Mammary epithelial cell (primary cell): Measurements from ENCODE around the gene KCNG4.

Experiments
- EZH2 ChIP-seq: IDR thresholded peaks from 2 replicates; pipeline ENCODE4 v1.6.1; 2012; ENCODE audit warnings: low read length, inconsistent platforms, borderline replicate concordance
- TF ChIP-seq, protein P1 (sequence below), 2 donors: IDR thresholded peaks in 1 of 2; conservative IDR thresholded peaks in 1 of 2; 2 replicates each; pipeline ENCODE4 v1.5.1; 2011 to 2012; ENCODE audit warnings: inconsistent platforms in 2 of 2, low read length in 2 of 2, mild to moderate bottlenecking in 2 of 2, control low read depth in 1 of 2, low read depth in 1 of 2; ENCODE audit not compliant: insufficient read depth in 1 of 2; ENCODE audit errors: extremely low read depth in 1 of 2

GRCh38 chr16:84195201-84196093, 44.4 kb downstream of the KCNG4 start:
- TF ChIP-seq, protein P1, sequence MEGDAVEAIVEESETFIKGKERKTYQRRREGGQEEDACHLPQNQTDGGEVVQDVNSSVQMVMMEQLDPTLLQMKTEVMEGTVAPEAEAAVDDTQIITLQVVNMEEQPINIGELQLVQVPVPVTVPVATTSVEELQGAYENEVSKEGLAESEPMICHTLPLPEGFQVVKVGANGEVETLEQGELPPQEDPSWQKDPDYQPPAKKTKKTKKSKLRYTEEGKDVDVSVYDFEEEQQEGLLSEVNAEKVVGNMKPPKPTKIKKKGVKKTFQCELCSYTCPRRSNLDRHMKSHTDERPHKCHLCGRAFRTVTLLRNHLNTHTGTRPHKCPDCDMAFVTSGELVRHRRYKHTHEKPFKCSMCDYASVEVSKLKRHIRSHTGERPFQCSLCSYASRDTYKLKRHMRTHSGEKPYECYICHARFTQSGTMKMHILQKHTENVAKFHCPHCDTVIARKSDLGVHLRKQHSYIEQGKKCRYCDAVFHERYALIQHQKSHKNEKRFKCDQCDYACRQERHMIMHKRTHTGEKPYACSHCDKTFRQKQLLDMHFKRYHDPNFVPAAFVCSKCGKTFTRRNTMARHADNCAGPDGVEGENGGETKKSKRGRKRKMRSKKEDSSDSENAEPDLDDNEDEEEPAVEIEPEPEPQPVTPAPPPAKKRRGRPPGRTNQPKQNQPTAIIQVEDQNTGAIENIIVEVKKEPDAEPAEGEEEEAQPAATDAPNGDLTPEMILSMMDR (conservative IDR thresholded peaks at IDR 0.05 in 1 of 2, IDR thresholded peaks at IDR 0.05 in 1 of 2; ENCODE audit: extremely low read depth in 1 of 2, insufficient read depth in 1 of 2, low read depth in 1 of 2, low read length in 2 of 2) = no peak
- TF ChIP-seq EZH2 = no peak
